HG03064 (cell line): ENCODE measurements around the gene TRPV3.
"Not testable (repeated sequence)": the region's sequence is repeated elsewhere in the genome, so short reads cannot be mapped to it uniquely, and the experiment has no call there.

Experiments used
- ATAC-seq: cut with Tn5 transposase; IDR thresholded peaks from one replicate; pipeline ENCODE4 v1.9.1; 2021; ENCODE audit warnings: low read depth; ENCODE audit not compliant: unreplicated experiment

TRPV3 gene

GRCh38 chr17:3482852-3483251 is 74.8 kb downstream of the TRPV3 start:
- ATAC-seq: no peak

- ATAC-seq: no peak
Observed at GRCh38 chr17:3479988-3480387, 77.6 kb downstream of the TRPV3 start.

GRCh38 chr17:3475812-3476610 is 81.6 kb downstream of the TRPV3 start, which contains the start of gene ASPA:
Gene ASPA (plus strand): TSS chr17:3475997. CDS start chr17:3476160, 163 bp downstream.
- ATAC-seq: no peak

GRCh38 chr17:3475251-3475685 is 82.3 kb downstream of the TRPV3 start:
- ATAC-seq: no peak

GRCh38 chr17:3474212-3474611 is 83.4 kb downstream of the TRPV3 start:
- no peak for ATAC-seq

GRCh38 chr17:3472137-3472536 is 85.5 kb downstream of the TRPV3 start:
- ATAC-seq: no peak

- no peak for ATAC-seq
Observed at GRCh38 chr17:3471599-3471998, 86.0 kb downstream of the TRPV3 start, which contains the start of gene SPATA22. Gene SPATA22 (minus strand): TSS chr17:3471819. CDS start chr17:3469325, 2,494 bp downstream.

- no peak for ATAC-seq
Observed at GRCh38 chr17:3469529-3469928, 88.1 kb downstream of the TRPV3 start.

- ATAC-seq: not testable (repeated sequence)
Observed at GRCh38 chr17:3466355-3466754, 91.3 kb downstream of the TRPV3 start.
